Ureter (tissue), 1 donor: ENCODE data around the gene MGMT. TPM values are rescaled to one million over a fixed set of nuclear protein-coding genes. Genes with fewer than 3 reads are reported as not detected.

Source experiments
- DNase-seq: peaks from one replicate; pipeline ENCODE4 v3.0.0-alpha.2; 2020; ENCODE audit warnings: low spot score
- total RNA-seq: library from RNA; stranded (reverse); gene quantifications from one replicate; pipeline ENCODE4 v1.2.4, GENCODE V29; 2023
- donor health status: DM: yes; HTN: yes; CAD: no.

MGMT gene
- total RNA-seq, 1 donor from 2014 or later: 38.6 TPM

DNA sequence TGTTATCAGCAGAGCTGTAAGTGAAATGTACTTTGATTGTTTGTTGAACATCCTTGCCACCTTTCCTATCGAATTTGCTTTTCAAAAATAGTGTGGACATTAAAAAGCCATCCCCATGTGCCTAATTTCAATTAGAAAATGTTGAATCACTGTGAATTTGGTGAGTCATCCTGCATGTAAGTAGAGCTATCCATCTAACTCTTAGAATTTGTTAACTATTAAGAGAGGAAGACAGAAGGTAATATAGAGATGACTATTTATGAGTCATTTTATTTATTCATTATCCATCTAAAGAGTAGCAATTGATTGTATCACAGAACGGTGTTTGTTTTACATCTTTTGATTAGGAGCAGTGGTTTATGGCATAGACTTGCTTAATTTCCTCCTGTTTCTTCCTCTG, 154.7 kb downstream of the MGMT start:
- DNase-seq: no peak

GRCh38 chr10:129622291-129622690, 155.2 kb downstream of the MGMT start:
- DNase-seq: no peak

DNA sequence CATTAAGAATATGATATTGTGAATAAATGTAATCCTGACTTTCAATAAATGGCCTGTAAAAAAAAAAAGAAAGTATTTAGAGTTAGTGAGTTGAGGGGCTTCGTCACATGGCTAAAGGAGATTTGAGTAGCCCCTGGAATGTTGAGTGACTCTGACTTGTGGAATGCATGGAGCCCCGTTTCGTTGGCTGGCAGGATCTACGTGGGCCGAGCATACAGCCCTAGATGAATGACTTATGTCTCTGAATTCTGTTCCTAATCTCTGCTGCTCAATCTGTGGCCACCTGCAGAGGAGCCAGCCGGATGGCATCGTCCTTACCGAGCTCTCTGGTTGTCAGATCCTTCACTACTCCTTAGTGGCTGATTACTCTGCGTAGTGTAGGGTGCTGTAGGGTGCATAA, 155.7 kb downstream of the MGMT start:
- DNase-seq: no peak

- no peak for DNase-seq
These were observed 157.5 kb downstream of the MGMT start for GRCh38 chr10:129624526-129624925.

DNA sequence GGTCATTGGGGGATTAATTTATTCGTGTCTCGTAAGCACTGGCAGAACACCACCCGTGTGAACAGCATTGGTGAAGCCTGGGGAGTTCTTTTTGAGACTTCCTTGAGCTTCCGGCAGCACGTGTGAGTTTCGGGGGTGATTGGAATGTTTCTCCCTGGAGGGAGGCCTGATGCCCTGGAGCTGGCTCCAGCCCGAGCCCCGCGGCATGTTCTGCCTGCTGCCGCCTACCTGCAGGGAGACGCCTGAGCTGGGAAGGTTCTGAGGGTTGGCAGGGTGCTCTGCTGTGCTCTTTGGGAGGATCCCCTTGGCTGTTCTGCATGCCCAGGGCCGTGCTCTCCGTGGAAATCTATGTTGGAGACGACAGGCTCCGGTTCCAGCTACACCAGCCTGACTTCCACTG, 159.3 kb downstream of the MGMT start:
- no peak for DNase-seq

DNA sequence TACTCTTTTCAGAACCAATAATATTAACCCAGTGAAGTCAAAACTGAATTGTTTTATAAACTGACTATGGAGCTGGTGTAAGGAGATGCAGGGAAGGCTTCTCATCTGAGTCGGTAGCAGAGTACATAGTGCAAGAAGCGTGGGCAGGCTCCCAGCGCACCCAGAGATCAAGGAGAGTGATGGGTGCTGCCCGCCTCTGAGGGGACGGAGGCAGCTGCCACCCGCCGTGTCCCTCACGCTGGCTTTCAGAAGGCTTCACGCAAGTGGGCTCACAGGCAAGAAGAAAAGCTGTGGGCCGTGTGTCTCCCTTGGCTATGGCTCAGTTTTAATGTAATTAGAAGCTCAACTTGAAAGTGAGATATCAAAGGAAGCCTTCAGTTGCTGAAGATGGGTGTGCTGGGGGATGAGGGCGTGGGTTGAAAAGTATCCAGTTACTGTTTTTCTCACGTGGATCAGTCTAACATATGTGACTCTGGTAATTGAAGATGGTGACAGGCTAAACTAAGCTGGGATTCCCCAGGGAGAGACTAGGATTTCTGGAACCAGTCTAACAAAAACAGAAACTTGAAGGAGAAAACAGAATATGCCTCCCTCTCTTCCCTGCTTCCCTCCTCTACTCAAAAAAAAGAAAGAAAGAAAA, 159.9 kb downstream of the MGMT start:
- no peak for DNase-seq

GRCh38 chr10:129627442-129627841, 160.4 kb downstream of the MGMT start:
- no peak for DNase-seq

DNA sequence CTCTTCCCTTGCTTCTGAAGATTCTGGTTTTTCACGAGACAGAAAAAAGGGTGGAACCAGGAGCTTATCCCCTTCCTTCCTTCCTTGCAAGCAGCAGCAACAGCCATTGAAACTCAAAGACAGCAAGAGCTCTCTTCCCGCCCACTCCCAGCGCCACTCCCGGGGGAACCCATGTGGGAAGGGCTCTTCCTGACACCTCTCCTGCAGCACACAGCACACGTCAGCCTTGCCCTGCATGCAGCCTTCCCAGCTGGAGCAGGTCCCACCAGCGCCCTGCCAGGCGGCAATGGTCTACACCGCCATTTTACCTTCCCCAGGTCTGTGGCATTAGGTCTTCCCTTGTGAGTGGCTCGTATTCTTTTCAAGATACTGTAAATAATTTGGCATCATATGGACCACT, 161.8 kb downstream of the MGMT start:
- DNase-seq: no peak

DNA sequence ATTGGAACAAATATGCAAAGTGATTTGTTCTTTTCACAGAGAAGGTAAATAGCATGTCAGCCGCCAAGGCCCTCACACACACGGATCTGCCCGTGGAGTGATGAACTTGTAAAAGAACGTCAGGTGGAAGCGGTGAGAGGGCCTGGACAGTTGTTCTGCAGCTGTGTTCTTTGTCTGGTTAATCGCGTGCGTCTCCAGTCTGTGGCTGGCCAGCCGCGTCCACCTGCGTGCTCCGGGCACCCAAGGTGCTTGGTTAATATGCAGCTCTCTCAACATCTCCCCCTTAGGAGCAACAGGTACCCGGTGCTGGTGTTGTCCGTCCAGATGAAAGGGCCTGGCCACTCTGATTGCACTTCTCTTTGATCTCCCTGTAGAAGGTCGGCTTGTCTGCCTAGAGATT, 162.9 kb downstream of the MGMT start:
- no peak for DNase-seq

GRCh38 chr10:129631006-129631405, 164.0 kb downstream of the MGMT start:
- no peak for DNase-seq

GRCh38 chr10:129631870-129632623, 165.0 kb downstream of the MGMT start:
- no peak for DNase-seq

DNA sequence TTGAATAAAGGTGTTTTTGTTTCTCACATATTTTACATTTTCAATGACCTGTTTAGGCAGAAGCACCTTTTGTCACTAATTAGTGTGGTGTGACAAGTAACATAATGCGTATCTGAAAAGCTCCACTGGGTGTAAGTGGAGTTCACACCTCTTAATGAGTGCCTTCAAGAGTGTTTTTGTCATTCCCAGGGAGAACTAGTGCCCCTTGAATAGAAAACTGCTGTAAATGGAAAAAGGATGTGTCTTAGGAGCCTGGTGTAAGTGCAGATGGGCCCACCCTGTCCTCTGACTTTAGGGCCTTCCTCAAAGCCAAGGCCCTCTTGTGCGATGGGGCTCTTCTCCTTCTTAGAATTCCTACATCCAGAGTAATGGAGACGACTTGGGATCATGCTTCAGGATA, 170.0 kb downstream of the MGMT start:
- no peak for DNase-seq

DNA sequence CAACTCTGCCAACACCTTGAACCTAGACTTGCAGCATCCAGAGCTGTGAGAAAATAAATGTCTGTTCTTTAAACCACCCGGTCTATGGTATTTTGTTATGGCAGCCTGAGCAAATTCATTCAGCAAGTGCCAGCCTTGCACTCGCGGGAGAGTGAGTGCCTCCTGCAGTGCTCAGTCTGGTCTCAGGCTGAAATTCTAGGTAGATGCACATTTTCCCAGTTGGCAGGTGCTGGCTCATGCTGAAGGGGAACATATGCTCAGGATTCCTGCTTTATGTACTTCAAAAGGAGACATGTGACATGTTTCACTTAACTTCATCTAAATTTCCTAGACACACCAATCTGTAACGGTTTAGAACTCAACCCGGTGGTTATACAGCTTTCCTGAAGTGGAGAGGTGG, 170.8 kb downstream of the MGMT start:
- no peak for DNase-seq

DNA sequence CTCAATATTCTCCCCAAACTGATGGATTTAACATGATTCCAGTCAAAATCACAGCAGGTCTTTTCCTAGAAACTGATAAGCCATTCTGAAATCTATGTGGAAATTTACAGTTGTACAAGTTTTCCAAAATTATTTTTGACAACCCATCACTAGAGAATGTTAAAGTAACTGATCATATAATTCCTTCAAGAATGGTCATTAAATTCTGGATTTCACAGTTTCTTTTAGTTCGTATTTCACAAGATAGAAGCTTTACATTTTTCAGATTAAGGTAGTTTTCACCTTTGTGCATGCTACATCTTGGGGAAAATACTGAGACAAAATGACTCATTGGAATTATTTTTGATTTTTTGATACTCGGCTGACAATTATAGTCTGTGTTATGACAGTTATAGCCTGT, 174.3 kb downstream of the MGMT start:
- no peak for DNase-seq

DNA sequence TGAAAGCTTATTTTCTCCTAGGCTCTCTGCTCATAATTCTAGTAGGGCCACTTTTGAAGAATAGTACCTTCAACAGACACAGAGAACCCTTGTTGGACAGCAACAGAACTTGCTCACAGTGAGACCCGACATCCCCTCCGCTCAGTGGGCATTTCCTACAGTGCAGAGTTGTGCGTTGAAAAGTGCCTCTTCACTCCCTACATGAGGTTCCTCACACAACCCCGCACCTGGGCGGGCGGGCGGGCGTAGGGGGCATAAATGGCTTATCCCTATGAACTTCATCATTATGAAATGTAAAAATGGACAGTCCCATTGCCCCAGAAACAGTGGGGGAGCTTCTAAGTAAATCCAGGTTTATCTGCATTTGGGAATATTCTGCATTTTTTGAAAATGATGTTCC, 174.9 kb downstream of the MGMT start:
- DNase-seq: no peak

- DNase-seq: no peak
These were observed 175.4 kb downstream of the MGMT start for GRCh38 chr10:129642427-129642826.

- no peak for DNase-seq
These were observed 176.2 kb downstream of the MGMT start for GRCh38 chr10:129643266-129643665.

GRCh38 chr10:129645487-129645886, 178.4 kb downstream of the MGMT start:
- DNase-seq: no peak

- DNase-seq: no peak
These were observed 179.9 kb downstream of the MGMT start for GRCh38 chr10:129646973-129647372.

DNA sequence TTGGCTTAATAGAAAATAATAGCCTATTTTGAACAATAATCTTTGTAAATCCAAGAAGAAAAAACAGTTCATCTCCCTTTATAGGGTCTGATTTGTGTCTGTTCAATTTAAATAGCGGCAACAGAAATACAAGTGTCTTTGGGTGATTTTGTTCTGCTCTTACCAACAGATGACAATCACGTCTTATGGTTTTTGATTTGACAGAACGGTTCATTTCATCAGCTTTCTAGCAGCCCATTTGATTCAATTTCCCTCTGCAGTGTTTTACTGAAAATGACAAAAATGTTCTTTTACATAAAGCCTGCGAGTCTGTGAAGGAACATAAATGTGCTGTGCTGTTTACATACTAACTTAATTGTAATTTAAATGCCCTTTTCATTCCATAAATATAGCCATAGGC, 180.5 kb downstream of the MGMT start:
- DNase-seq: no peak

- DNase-seq: no peak
These were observed 181.8 kb downstream of the MGMT start for GRCh38 chr10:129648856-129649255.

DNA sequence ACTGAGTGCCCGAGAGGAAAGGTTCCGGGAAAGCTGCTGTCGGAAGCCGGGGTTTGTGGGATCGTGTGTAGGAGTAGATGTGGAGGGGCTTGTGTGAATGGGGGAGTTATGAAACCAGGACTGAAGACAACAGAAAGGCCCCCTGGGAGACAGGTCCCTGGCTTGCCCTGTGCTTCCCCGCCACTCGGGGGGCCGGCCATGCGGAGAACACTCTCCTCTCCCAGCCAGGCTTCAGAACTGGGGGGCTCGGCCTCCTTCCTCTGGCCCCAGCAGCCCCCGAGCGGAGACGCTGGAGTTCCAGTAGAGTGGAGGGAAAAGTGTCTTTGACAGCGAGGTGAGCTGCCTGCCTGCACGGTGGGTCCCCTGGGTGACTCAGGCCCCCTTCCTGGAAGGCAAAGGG, 185.0 kb downstream of the MGMT start:
- no peak for DNase-seq

DNA sequence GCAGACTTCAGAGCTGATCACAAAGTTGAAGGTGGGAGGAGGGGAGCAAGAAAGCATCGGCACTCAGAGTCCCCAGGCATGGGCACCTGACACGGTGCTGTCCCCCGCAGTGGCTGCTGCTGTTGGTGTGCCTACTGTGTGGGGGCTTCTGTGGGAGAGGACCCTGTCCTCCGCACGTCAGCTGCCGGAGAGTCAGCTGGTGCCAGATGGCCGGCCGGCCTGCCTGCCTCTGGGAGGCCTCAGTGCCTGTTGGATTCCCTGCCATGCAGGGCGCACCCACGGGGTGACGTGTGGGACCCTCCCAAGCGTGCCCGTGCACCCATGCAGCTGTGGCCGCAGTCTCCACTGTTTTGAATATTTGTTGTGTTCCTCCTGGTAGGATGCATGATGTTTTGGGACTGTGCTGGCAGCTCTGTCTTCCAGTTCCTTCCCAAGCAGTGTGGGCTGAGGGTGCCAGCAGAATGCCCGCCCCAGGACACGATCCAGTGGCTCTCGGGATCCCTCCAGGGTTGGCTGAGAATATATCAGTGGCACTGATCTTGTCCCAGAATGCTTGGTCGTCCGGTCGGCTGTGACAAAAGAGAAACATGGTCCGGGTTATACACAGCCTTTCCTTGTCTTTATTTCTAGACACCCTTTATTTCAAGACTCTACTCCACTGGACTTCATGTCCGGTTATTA, 185.6 kb downstream of the MGMT start:
- no peak for DNase-seq
